HCT116 (cell line): ENCODE data around the gene ANKRD22. TPM values are rescaled to one million over a fixed set of nuclear protein-coding genes. Genes with fewer than 3 reads are reported as not detected.

ENCODE experiments used
- ATAC-seq: fragments of 200-7000 bp; cut with Tn5 transposase; 2 replicates; pipeline ENCODE4 v1.9.1; 2020; ENCODE audit warnings: mild to moderate bottlenecking, moderate library complexity
- BruUV-seq: library from RNA; stranded (reverse); fragments of 400-500 nt; replicated peaks from 2 replicates; lab custom pipeline; 2021; lab: Mats Ljungman, UMichigan
- CTCF ChIA-PET: fragments of 300-600 bp; sonication (Branson Sonifier 250); formaldehyde crosslinking; loops from one replicate; lab custom pipeline; 2021; ENCODE audit warnings: antibody characterized with exemption; lab: Charles Lee
- POLR2A ChIA-PET: fragments of 300-600, 350-600 bp; sonication (Branson Sonifier 250); formaldehyde crosslinking; loops from one replicate; lab custom pipeline; 2021; ENCODE audit warnings: antibody characterized with exemption; lab: Charles Lee
- RAD21 ChIA-PET, 2 experiments: fragments of 300-600 bp; sonication (Branson Sonifier 250); formaldehyde crosslinking; loops; one replicate each; lab custom pipeline; 2023; ENCODE audit warnings: low total read pairs in 2 of 2; ENCODE audit not compliant: uncharacterized antibody in 2 of 2, unreplicated experiment in 2 of 2, low non-redundant PET in 1 of 2; lab: Charles Lee
- DNase-seq: peaks from one replicate; pipeline ENCODE4 v3.0.0-alpha.2; 2010; ENCODE audit warnings: low read depth, low spot score
- H2AFZ ChIP-seq: fragments of 200-600 bp; shearing (Covaris generic), sonication (generic); 2 replicates; pipeline ENCODE4 v1.6.1; 2017; ENCODE audit warnings: low read depth, mixed run types, mixed read lengths, antibody characterized with exemption, low read length; ENCODE audit not compliant: poor library complexity, severe bottlenecking
- H3K27ac ChIP-seq: 2 replicates; pipeline ENCODE4 v1.5.1; 2012; ENCODE audit warnings: low read depth, low read length
- H3K27me3 ChIP-seq: fragments of 200-600 bp; sonication (generic); 2 replicates; pipeline ENCODE4 v1.6.1; 2016; ENCODE audit warnings: mixed run types, low read length, mixed read lengths; ENCODE audit not compliant: insufficient read depth
- H3K36me3 ChIP-seq, 2 experiments: fragments of 200-500 bp in 1 of 2; fragments of 200-600 bp in 1 of 2; sonication (Bioruptor generic) in 1 of 2; sonication (generic) in 1 of 2; 2 replicates each; pipeline versions ENCODE4 v1.5.1 to v1.6.1; 2014 to 2016; ENCODE audit warnings: low read length in 2 of 2, inconsistent platforms in 1 of 2, mixed read lengths in 1 of 2, mixed run types in 1 of 2; ENCODE audit not compliant: insufficient read depth in 2 of 2, control insufficient read depth in 1 of 2
- H3K4me1 ChIP-seq, 2 experiments: fragments of 200-600 bp in 1 of 2; sonication (generic) in 1 of 2; 2 replicates each; pipeline versions ENCODE4 v1.5.1 to v1.6.1; 2012 to 2017; ENCODE audit warnings: low read length in 2 of 2, inconsistent platforms in 1 of 2, mild to moderate bottlenecking in 1 of 2, mixed read lengths in 1 of 2, mixed run types in 1 of 2, moderate library complexity in 1 of 2; ENCODE audit not compliant: insufficient read depth in 2 of 2, control insufficient read depth in 1 of 2
- H3K4me2 ChIP-seq: fragments of 200-600 bp; sonication (generic); 2 replicates; pipeline ENCODE4 v1.6.1; 2017; ENCODE audit warnings: mixed run types, low read length, mixed read lengths
- H3K4me3 ChIP-seq, 2 experiments: fragments of 200-600 bp in 1 of 2; sonication (generic) in 1 of 2; replicated peaks in 1 of 2; 2 replicates each; pipeline ENCODE4 v1.5.1; 2011 to 2016; ENCODE audit warnings: low read length in 2 of 2, control low read depth in 1 of 2, low read depth in 1 of 2, mild to moderate bottlenecking in 1 of 2, mixed read lengths in 1 of 2, mixed run types in 1 of 2
- H3K79me2 ChIP-seq: fragments of 200-600 bp; sonication (generic); 2 replicates; pipeline ENCODE4 v1.6.1; 2017; ENCODE audit warnings: mild to moderate bottlenecking, mixed run types, low read length, moderate library complexity, mixed read lengths; ENCODE audit not compliant: insufficient read depth
- H3K9ac ChIP-seq: fragments of 200-600 bp; sonication (generic); 2 replicates; pipeline ENCODE4 v1.6.1; 2016; ENCODE audit warnings: low read length, mixed read lengths
- H3K9me2 ChIP-seq: fragments of 200-600 bp; sonication (generic), shearing (Covaris generic); 2 replicates; pipeline ENCODE4 v1.6.1; 2017; ENCODE audit warnings: mixed run types, mild to moderate bottlenecking, moderate library complexity; ENCODE audit not compliant: insufficient read depth
- H3K9me3 ChIP-seq, 2 experiments: fragments of 200-500 bp in 1 of 2; fragments of 200-600 bp in 1 of 2; sonication (Bioruptor generic) in 1 of 2; sonication (generic) in 1 of 2; 2 replicates each; pipeline ENCODE4 v1.6.1; 2014 to 2017; ENCODE audit warnings: low read length in 2 of 2, mixed read lengths in 2 of 2, inconsistent platforms in 1 of 2, low read depth in 1 of 2, mild to moderate bottlenecking in 1 of 2, mixed run types in 1 of 2, moderate library complexity in 1 of 2; ENCODE audit not compliant: control insufficient read depth in 1 of 2, insufficient read depth in 1 of 2
- H4K20me1 ChIP-seq: fragments of 200-600 bp; sonication (generic), shearing (Covaris generic); 2 replicates; pipeline ENCODE4 v1.6.1; 2017; ENCODE audit warnings: mixed run types, mild to moderate bottlenecking, moderate library complexity; ENCODE audit not compliant: insufficient read depth
- CTCF ChIP-seq, 3 experiments: fragments of 200-600 bp in 1 of 3; sonication (generic) in 1 of 3; IDR thresholded peaks in 2 of 3; conservative IDR thresholded peaks in 1 of 3; 2 replicates each; pipeline ENCODE4 v1.5.1; 2012 to 2017; ENCODE audit warnings: low read depth in 2 of 3, low read length in 2 of 3, antibody characterized with exemption in 1 of 3, borderline replicate concordance in 1 of 3, control low read depth in 1 of 3, mild to moderate bottlenecking in 1 of 3, mixed read lengths in 1 of 3, mixed run types in 1 of 3, moderate library complexity in 1 of 3; ENCODE audit not compliant: insufficient read depth in 1 of 3
- EGR1 ChIP-seq: IDR thresholded peaks from 2 replicates; pipeline ENCODE4 v1.6.1; 2012; ENCODE audit warnings: low read depth
- ELF1 ChIP-seq: IDR thresholded peaks from 2 replicates; pipeline ENCODE4 v1.6.1; 2012; ENCODE audit warnings: low read depth, borderline replicate concordance
- EZH2phosphoT487 ChIP-seq: fragments of 200-600 bp; IDR thresholded peaks from 2 replicates; pipeline ENCODE4 v1.6.1; 2018; ENCODE audit warnings: antibody characterized with exemption, borderline replicate concordance
- JUND ChIP-seq: IDR thresholded peaks from 2 replicates; pipeline ENCODE4 v1.6.1; 2012
- POLR2AphosphoS5 ChIP-seq: IDR thresholded peaks from 2 replicates; pipeline ENCODE4 v1.6.1; 2011; ENCODE audit warnings: mild to moderate bottlenecking, low read depth, low read length, moderate library complexity
- RAD21 ChIP-seq: IDR thresholded peaks from 2 replicates; pipeline ENCODE4 v1.6.1; 2012; ENCODE audit warnings: low read depth, mild to moderate bottlenecking
- REST ChIP-seq: IDR thresholded peaks from 2 replicates; pipeline ENCODE4 v1.6.1; 2012; ENCODE audit warnings: low read depth
- SIN3A ChIP-seq: IDR thresholded peaks from 2 replicates; pipeline ENCODE4 v1.6.1; 2012; ENCODE audit warnings: low read depth
- TCF7L2 ChIP-seq: IDR thresholded peaks from 2 replicates; pipeline ENCODE4 v1.7.0; 2011; ENCODE audit warnings: borderline replicate concordance, inconsistent platforms; ENCODE audit not compliant: insufficient read depth, insufficient read length; ENCODE audit errors: extremely low read depth
- ZBTB33 ChIP-seq: IDR thresholded peaks from 2 replicates; pipeline ENCODE4 v1.6.1; 2011; ENCODE audit warnings: mild to moderate bottlenecking, low read length, moderate library complexity; ENCODE audit not compliant: insufficient replicate concordance; ENCODE audit errors: extremely low read depth
- intact Hi-C: fragments of 100-400 bp; cut with micrococcal nuclease; formaldehyde crosslinking; loops from 2 replicates; pipeline ENCODE4 v1.10.0; 2022
- total RNA-seq: library from RNA; stranded (reverse); gene quantifications from one replicate; pipeline ENCODE4 v1.2.1, GENCODE V29; 2021; ENCODE audit not compliant: unreplicated experiment

ANKRD22 gene
- total RNA-seq, 1 experiment from 2014 or later = 2.3 TPM

GRCh38 chr10:88877298-88877697, 25.7 kb upstream of the ANKRD22 start:
- H3K4me2 ChIP-seq = no peak overlapping the region
- no peak for DNase-seq
- H3K27me3 ChIP-seq = no peaks in the 10 kb centered on the region
- CTCF ChIA-PET = interaction anchor here (1.2 kb wide), 1 partner anchor 42 kb away, joined by 3 read pairs; no protein-coding TSS in a partner anchor
- H3K4me1 ChIP-seq = peaks cover 14 to 23% of the 10 kb centered on the region in 2 experiments
- H3K9ac ChIP-seq = no peak overlapping the region
- no peak for TF ChIP-seq TCF7L2
- no peak for TF ChIP-seq SIN3A
- TF ChIP-seq EZH2phosphoT487 = no peak
- no peak for TF ChIP-seq REST
- TF ChIP-seq RAD21 = no peak
- no peaks in the 10 kb centered on the region for H3K9me2 ChIP-seq
- H3K27ac ChIP-seq = no peak overlapping the region
- intact Hi-C loops = no loop called here
- RAD21 ChIA-PET = no interaction called here
- POLR2A ChIA-PET = no interaction called here
- H4K20me1 ChIP-seq = no peaks in the 10 kb centered on the region
- peaks cover 12% of the 10 kb centered on the region for H3K79me2 ChIP-seq
- H3K9me3 ChIP-seq = no peaks in the 10 kb centered on the region
- H3K36me3 ChIP-seq = no peaks in the 10 kb centered on the region
- BruUV-seq = no TSS peak
- H2AFZ ChIP-seq = no peak overlapping the region
- ATAC-seq = no peak
- no peak overlapping the region for H3K4me3 ChIP-seq

- Histone ChIP-seq H3K27ac (no peak overlapping the region), H3K9ac (no peak overlapping the region), H3K4me3 (no peak overlapping the region), H3K36me3 (no peaks in the 10 kb centered on the region), H4K20me1 (no peaks in the 10 kb centered on the region), H3K4me2 (no peak overlapping the region), H3K79me2 (no peaks in the 10 kb centered on the region), H3K9me2 (no peaks in the 10 kb centered on the region), H3K27me3 (no peaks in the 10 kb centered on the region), H3K9me3 (no peaks in the 10 kb centered on the region), H2AFZ (peak overlapping the region; percentile 59)
- ChIA-PET POLR2A (no interaction called here), RAD21 (no interaction called here), CTCF (no interaction called here)
- BruUV-seq = no TSS peak
- intact Hi-C loops = no loop called here
- TF ChIP-seq JUND = no peak
- TF ChIP-seq CTCF (IDR thresholded peaks at IDR 0.05 in 2 of 3, conservative IDR thresholded peaks at IDR 0.05 in 1 of 3; ENCODE audit: borderline replicate concordance in 1 of 3, insufficient read depth in 1 of 3, low read depth in 2 of 3, low read length in 2 of 3) = no peak
- no peak for TF ChIP-seq POLR2AphosphoS5
- no peak for TF ChIP-seq RAD21
- TF ChIP-seq ZBTB33 = no peak
- TF ChIP-seq EGR1 = no peak
- no peak for TF ChIP-seq ELF1
- TF ChIP-seq, all 23 proteins: peak for 0
- ATAC-seq (no peak), DNase-seq (no peak)
- peaks cover 5 to 9% of the 10 kb centered on the region in 2 experiments; a peak in 3 of 4 replicates for H3K4me1 ChIP-seq
These were observed 23.4 kb upstream of the ANKRD22 start for GRCh38 chr10:88875081-88875480.
